Ishikawa (cell line): ENCODE measurements around the gene ZNF558.
A peak's percentile ranks its signal among the peaks of the same experiment; 100 is the strongest.

ENCODE experiments used
- CEBPB ChIP-seq: IDR thresholded peaks from 2 replicates; pipeline ENCODE4 v1.6.1; 2012
- CREB1 ChIP-seq: IDR thresholded peaks from 2 replicates; pipeline ENCODE4 v1.6.1; 2012; ENCODE audit warnings: low read depth
- EGR1 ChIP-seq: IDR thresholded peaks from 2 replicates; pipeline ENCODE4 v1.6.1; 2012
- EP300 ChIP-seq: IDR thresholded peaks from 2 replicates; pipeline ENCODE4 v1.6.1; 2012; ENCODE audit warnings: borderline replicate concordance
- FOXM1 ChIP-seq: IDR thresholded peaks from 2 replicates; pipeline ENCODE4 v1.6.1; 2012; ENCODE audit warnings: low read depth, borderline replicate concordance
- NFIC ChIP-seq: IDR thresholded peaks from 2 replicates; pipeline ENCODE4 v1.6.1; 2012
- RAD21 ChIP-seq: IDR thresholded peaks from 2 replicates; pipeline ENCODE4 v1.6.1; 2012; ENCODE audit warnings: low read depth
- REST ChIP-seq: IDR thresholded peaks from 2 replicates; pipeline ENCODE4 v1.6.1; 2012; ENCODE audit warnings: low read depth, mild to moderate bottlenecking
- TAF1 ChIP-seq: IDR thresholded peaks from 2 replicates; pipeline ENCODE4 v1.6.1; 2012; ENCODE audit warnings: low read depth, mild to moderate bottlenecking
- TCF12 ChIP-seq: IDR thresholded peaks from 2 replicates; pipeline ENCODE4 v1.6.1; 2012; ENCODE audit warnings: low read depth
- TEAD4 ChIP-seq: IDR thresholded peaks from 2 replicates; pipeline ENCODE4 v1.6.1; 2012
- YY1 ChIP-seq: IDR thresholded peaks from 2 replicates; pipeline ENCODE4 v1.6.1; 2012; ENCODE audit warnings: low read depth
- ZBTB7A ChIP-seq: IDR thresholded peaks from 2 replicates; pipeline ENCODE4 v1.6.1; 2012; ENCODE audit warnings: low read depth
- TF ChIP-seq, protein P1 (sequence below): IDR thresholded peaks from 2 replicates; pipeline ENCODE4 v1.6.1; 2012
- TF ChIP-seq, protein P2 (sequence below): IDR thresholded peaks from 2 replicates; pipeline ENCODE4 v1.6.1; 2012

The ZNF558 gene

DNA sequence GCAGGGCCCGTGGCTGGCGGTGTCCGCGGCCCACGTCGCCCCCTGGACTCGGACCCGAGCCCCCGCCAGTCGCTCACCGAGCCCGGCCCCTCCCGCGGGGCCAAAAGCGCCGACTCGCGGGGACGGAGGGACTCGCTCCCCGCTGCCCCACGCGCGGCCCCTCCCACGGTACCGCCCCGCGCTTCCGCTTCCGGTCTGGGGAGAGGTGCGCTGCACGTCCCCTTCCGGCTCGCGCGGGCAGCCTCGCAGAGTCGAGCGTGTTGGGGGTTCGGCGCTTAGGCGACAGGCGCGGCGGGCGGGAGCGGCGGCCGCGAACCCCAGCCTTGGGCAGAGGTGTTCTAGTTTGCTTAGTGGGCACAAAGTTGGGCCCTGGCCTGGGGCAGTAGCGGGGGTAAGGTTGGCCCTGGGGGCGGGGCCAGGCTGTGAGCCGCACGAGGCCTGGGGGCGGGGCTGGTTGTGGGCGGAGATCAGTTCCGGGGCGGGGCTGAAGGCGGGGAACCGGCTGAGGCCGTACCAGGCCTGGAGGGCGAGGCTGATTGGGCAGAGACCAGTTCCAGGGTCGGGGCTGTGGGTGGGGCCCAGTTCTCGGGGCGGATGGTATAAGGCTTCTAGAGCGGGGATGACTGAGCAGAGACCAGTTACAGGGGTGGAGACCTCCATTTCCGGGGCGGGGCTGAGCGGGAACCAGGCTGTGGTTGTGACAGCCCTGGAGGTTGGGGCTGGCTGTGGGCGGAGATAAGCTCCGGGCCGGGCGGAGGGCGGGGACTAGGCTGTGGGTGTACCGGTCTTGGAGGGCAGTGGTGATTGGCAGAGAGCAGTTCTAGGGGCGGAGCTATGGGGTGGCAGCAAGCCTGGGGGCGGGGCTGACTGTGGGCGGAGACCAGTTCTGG, at the start of gene ZNF558, which contains the start of gene MBD3L1:
Gene ZNF558, minus strand, starts transcription at position 173 of the 890 bp plus-strand sequence. CDS start 9,645 bp downstream, outside the sequence.
Gene MBD3L1, plus strand, starts transcription at position 246 of the 890 bp plus-strand sequence. CDS start 10,302 bp downstream, outside the sequence.
- peak; percentile 15; the same call in 1 of the 2 replicates for TF ChIP-seq RAD21
- TF ChIP-seq YY1 = no peak
- TF ChIP-seq, protein P1, sequence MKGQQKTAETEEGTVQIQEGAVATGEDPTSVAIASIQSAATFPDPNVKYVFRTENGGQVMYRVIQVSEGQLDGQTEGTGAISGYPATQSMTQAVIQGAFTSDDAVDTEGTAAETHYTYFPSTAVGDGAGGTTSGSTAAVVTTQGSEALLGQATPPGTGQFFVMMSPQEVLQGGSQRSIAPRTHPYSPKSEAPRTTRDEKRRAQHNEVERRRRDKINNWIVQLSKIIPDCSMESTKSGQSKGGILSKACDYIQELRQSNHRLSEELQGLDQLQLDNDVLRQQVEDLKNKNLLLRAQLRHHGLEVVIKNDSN = peak; percentile 5; the same call in 1 of the 2 replicates
- TF ChIP-seq, protein P2, sequence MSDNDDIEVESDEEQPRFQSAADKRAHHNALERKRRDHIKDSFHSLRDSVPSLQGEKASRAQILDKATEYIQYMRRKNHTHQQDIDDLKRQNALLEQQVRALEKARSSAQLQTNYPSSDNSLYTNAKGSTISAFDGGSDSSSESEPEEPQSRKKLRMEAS = peak; percentile 90
- TF ChIP-seq CREB1 = no peak
- peak; percentile 78; the same call in 1 of the 2 replicates for TF ChIP-seq TAF1
- peak; percentile 48; the same call in 1 of the 2 replicates for TF ChIP-seq TCF12
- no peak for TF ChIP-seq TEAD4
- TF ChIP-seq EP300 = 0 out of 2 replicates have a peak, but pooled peaks have one; percentile 15
- TF ChIP-seq FOXM1 = no peak
- TF ChIP-seq EGR1 = peak; percentile 14; the same call in 1 of the 2 replicates
- no peak for TF ChIP-seq NFIC
- 0 out of 2 replicates have a peak, but pooled peaks have one; percentile 16 for TF ChIP-seq REST
- no peak for TF ChIP-seq ZBTB7A
- no peak for TF ChIP-seq CEBPB

- TF ChIP-seq REST = no peak
Observed at GRCh38 chr19:8881512-8881911, 49.4 kb upstream of the ZNF558 start.

DNA sequence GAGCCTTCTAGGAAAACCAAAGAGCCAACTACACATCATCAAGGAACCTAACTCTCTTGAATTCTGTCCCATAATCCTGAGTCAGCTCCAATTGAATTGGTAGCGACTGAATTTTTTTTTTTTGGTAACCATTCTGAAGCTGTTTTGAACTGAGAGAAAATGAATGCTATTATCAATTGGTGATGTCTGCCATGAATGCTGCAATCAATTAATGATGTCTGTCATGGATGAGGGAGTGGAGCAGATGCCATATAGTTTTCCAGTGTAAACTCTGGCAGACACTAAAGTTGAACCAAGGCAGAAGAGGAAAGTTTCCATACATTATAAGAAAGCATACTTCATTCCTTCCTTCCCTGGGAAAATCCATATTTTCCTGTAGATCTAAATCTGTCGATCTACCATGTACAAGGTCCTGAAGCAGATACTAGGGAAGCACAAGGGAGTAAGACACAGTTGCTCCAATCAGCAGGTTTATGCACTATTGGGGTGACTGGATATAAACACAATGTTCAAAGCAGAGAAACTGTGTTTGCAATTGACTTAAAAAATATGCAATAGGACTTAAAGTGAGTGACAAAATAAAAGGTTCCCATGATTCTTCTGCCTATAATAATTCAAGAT, 48.9 kb upstream of the ZNF558 start:
- no peak for TF ChIP-seq TCF12
- TF ChIP-seq, protein P2 = no peak
- TF ChIP-seq ZBTB7A = no peak
- TF ChIP-seq, protein P1 = no peak
- TF ChIP-seq FOXM1 = no peak
- TF ChIP-seq RAD21 = no peak
- TF ChIP-seq YY1 = no peak
- no peak for TF ChIP-seq CEBPB

- no peak for TF ChIP-seq CREB1
- TF ChIP-seq REST = no peak
- no peak for TF ChIP-seq NFIC
- TF ChIP-seq RAD21 = no peak
- TF ChIP-seq, protein P1 = no peak
- no peak for TF ChIP-seq CEBPB
- no peak for TF ChIP-seq TCF12
- no peak for TF ChIP-seq TAF1
Observed at GRCh38 chr19:8877854-8878705, 46.0 kb upstream of the ZNF558 start.
